Neutrophil (primary cell): ENCODE data around the gene VEZT.

ENCODE experiments used
- H3K27ac ChIP-seq: fragments of 200-600 bp; sonication (generic); 2 replicates; pipeline ENCODE4 v1.5.1; 2016; ENCODE audit warnings: mild to moderate bottlenecking, moderate library complexity
- H3K27me3 ChIP-seq: fragments of 200-600 bp; sonication (generic); 2 replicates; pipeline ENCODE4 v1.6.0; 2016; ENCODE audit warnings: mild to moderate bottlenecking
- H3K36me3 ChIP-seq: fragments of 200-600 bp; sonication (generic); 2 replicates; pipeline ENCODE4 v1.5.1; 2017
- H3K4me1 ChIP-seq, 2 experiments: fragments of 200-600 bp in 1 of 2; sonication (generic) in 1 of 2; 1 replicate in 1 of 2; 2 replicates in 1 of 2; pipeline versions ENCODE4 v1.5.1 to v1.6.1; 2013 to 2016; ENCODE audit warnings: low read depth in 1 of 2, low read length in 1 of 2, mild to moderate bottlenecking in 1 of 2, moderate library complexity in 1 of 2; ENCODE audit not compliant: control insufficient read depth in 1 of 2, insufficient read depth in 1 of 2
- H3K4me3 ChIP-seq, 2 experiments: fragments of 200-600 bp in 1 of 2; sonication (generic) in 1 of 2; 1 replicate in 1 of 2; 2 replicates in 1 of 2; pipeline ENCODE4 v1.5.1; 2013 to 2016; ENCODE audit warnings: low read depth in 1 of 2, low read length in 1 of 2, mild to moderate bottlenecking in 1 of 2, moderate library complexity in 1 of 2
- H3K9me3 ChIP-seq: fragments of 200-600 bp; sonication (generic); 2 replicates; pipeline ENCODE4 v1.5.1; 2016
- CTCF ChIP-seq: fragments of 200-600 bp; sonication (generic); IDR thresholded peaks from 2 replicates; pipeline ENCODE4 v1.5.1; 2016; ENCODE audit warnings: antibody characterized with exemption

Gene VEZT

GRCh38 chr12:95326855-95327254 lies 109.2 kb downstream of the VEZT start:
- no peak for TF ChIP-seq CTCF
- Histone ChIP-seq H3K27me3 (no peaks in the 10 kb centered on the region), H3K4me3 (no peak overlapping the region), H3K4me1 (no peaks in the 10 kb centered on the region), H3K27ac (no peak overlapping the region), H3K36me3 (no peaks in the 10 kb centered on the region), H3K9me3 (no peaks in the 10 kb centered on the region)

GRCh38 chr12:95328708-95329107 lies 111.1 kb downstream of the VEZT start:
- Histone ChIP-seq H3K4me1 (no peaks in the 10 kb centered on the region), H3K9me3 (no peaks in the 10 kb centered on the region), H3K27ac (no peak overlapping the region), H3K36me3 (no peaks in the 10 kb centered on the region), H3K27me3 (no peaks in the 10 kb centered on the region), H3K4me3 (no peak overlapping the region)
- TF ChIP-seq CTCF, result no peak

GRCh38 chr12:95335948-95336347 lies 118.3 kb downstream of the VEZT start:
- Histone ChIP-seq H3K27me3 (no peaks in the 10 kb centered on the region), H3K36me3 (no peaks in the 10 kb centered on the region), H3K4me3 (no peak overlapping the region), H3K4me1 (no peaks in the 10 kb centered on the region), H3K9me3 (no peaks in the 10 kb centered on the region), H3K27ac (no peak overlapping the region)
- TF ChIP-seq CTCF, result no peak

- Histone ChIP-seq H3K4me3 (no peak overlapping the region), H3K36me3 (no peaks in the 10 kb centered on the region), H3K27me3 (no peaks in the 10 kb centered on the region), H3K9me3 (no peaks in the 10 kb centered on the region), H3K4me1 (no peaks in the 10 kb centered on the region), H3K27ac (no peak overlapping the region)
- no peak for TF ChIP-seq CTCF
Measured at GRCh38 chr12:95336387-95337067, 118.9 kb downstream of the VEZT start.

GRCh38 chr12:95337146-95337545 lies 119.5 kb downstream of the VEZT start:
- Histone ChIP-seq H3K27me3 (no peaks in the 10 kb centered on the region), H3K27ac (no peak overlapping the region), H3K4me3 (no peak overlapping the region), H3K9me3 (no peaks in the 10 kb centered on the region), H3K36me3 (no peaks in the 10 kb centered on the region), H3K4me1 (no peaks in the 10 kb centered on the region)
- TF ChIP-seq CTCF, result no peak
